GM23248 (cell line): ENCODE results near the gene RHCE.
"Not testable (repeated sequence)": the region's sequence is repeated elsewhere in the genome, so short reads cannot be mapped to it uniquely, and the experiment has no call there.

Source experiments
- EZH2 ChIP-seq: fragments of 200-600 bp; sonication (generic); IDR thresholded peaks from 2 replicates; pipeline ENCODE4 v1.6.1; 2018; ENCODE audit warnings: antibody characterized with exemption, mild to moderate bottlenecking; ENCODE audit not compliant: insufficient read depth, poor library complexity, severe bottlenecking
- EZH2phosphoT487 ChIP-seq: fragments of 200-600 bp; sonication (generic); IDR thresholded peaks from 2 replicates; pipeline ENCODE4 v1.6.1; 2018; ENCODE audit warnings: antibody characterized with exemption, moderate library complexity, mild to moderate bottlenecking, low read depth; ENCODE audit not compliant: insufficient read depth

DNA sequence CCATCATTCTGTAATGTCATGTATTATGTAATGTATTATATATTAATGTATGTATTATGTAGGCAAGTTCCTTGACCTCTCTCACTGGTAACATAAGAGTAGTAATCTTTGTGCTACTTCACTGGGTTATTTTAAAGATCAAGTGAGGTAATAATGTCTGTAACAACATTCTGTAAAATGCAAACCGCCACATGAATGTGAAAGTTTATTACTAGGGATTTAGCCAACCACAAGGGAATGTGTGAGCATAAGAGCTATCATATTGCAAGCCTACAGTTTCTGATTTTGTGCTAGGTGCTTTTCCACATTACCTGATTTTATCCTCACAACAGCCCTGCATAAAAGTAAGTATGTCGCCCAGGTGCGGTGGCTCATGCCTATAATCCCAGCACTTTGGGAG lies 96.2 kb downstream of the RHCE start:
- TF ChIP-seq EZH2, EZH2phosphoT487: not testable (repeated sequence)
